Endothelial cell of umbilical vein (primary cell): ENCODE measurements around the gene CAPN5.

Experiments
- TF ChIP-seq, protein P1 (sequence below), 2 donors: IDR thresholded peaks; 1 replicate in 1 of 2; 2 replicates in 1 of 2; pipeline ENCODE4 v1.5.1; 2011; ENCODE audit warnings: low read length in 2 of 2, mild to moderate bottlenecking in 2 of 2, moderate library complexity in 2 of 2, control low read depth in 1 of 2, inconsistent platforms in 1 of 2, low read depth in 1 of 2; ENCODE audit not compliant: insufficient read depth in 1 of 2; ENCODE audit errors: extremely low read depth in 1 of 2
- TF ChIP-seq, protein P2 (sequence below): IDR thresholded peaks from 2 replicates; pipeline ENCODE4 v1.6.1; 2011; ENCODE audit not compliant: insufficient read depth, insufficient read length

DNA sequence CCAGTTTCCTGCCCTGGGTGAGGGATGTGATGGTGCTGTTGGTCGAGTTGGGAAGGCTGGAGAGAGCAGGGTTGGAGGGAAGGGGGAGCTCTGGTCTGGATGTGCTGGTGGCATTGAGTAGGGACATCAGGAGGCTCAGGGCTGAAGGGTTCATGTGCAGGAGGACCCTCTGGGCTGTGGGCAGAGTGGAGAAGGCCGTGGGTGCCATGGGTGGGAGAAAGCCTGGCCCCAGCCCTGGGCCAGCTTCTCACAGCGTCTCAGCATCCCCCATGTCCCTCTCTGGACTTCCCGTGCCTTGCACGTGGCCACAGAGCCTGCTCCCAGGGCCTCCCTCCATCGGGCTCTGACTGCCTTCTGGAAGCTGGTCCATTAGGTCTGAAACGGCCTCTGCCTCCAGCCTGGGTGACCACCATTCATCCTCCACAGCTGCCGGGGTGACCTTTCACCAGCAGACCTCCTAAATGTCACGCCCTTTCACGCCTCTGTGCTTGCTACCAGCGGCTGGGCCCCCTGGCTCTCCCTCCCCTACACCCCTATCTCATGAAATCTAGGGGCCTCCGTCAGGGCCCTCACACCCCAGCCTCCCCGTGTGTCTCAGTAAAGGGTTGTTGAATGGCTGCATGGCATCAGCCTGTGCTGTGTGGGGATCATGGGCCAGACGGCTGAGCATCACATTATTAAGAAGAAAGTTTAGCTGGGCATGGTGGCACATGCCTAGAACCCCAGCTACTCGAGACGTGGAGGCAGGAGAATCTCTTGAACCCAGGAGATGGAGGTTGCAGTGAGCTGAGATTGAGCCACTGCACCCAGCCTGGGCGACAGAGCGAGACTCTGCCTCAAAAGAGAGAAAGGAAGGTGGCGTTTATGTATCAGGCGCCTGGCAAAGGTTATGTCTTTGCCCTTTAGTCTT is 86.8 kb downstream of the CAPN5 start:
- TF ChIP-seq, protein P1, sequence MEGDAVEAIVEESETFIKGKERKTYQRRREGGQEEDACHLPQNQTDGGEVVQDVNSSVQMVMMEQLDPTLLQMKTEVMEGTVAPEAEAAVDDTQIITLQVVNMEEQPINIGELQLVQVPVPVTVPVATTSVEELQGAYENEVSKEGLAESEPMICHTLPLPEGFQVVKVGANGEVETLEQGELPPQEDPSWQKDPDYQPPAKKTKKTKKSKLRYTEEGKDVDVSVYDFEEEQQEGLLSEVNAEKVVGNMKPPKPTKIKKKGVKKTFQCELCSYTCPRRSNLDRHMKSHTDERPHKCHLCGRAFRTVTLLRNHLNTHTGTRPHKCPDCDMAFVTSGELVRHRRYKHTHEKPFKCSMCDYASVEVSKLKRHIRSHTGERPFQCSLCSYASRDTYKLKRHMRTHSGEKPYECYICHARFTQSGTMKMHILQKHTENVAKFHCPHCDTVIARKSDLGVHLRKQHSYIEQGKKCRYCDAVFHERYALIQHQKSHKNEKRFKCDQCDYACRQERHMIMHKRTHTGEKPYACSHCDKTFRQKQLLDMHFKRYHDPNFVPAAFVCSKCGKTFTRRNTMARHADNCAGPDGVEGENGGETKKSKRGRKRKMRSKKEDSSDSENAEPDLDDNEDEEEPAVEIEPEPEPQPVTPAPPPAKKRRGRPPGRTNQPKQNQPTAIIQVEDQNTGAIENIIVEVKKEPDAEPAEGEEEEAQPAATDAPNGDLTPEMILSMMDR (IDR thresholded peaks at IDR 0.05; ENCODE audit: extremely low read depth in 1 of 2, insufficient read depth in 1 of 2, low read depth in 1 of 2, low read length in 2 of 2), result no peak
- TF ChIP-seq, protein P2, sequence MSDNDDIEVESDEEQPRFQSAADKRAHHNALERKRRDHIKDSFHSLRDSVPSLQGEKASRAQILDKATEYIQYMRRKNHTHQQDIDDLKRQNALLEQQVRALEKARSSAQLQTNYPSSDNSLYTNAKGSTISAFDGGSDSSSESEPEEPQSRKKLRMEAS, result no peak
